ENCODE data around the gene AMY1C. TPM values are rescaled to one million over a fixed set of nuclear protein-coding genes. Genes with fewer than 3 reads are reported as not detected.

AMY1C gene
- total RNA-seq, 1 donor from 2014 or later = 35.3 TPM

DNA sequence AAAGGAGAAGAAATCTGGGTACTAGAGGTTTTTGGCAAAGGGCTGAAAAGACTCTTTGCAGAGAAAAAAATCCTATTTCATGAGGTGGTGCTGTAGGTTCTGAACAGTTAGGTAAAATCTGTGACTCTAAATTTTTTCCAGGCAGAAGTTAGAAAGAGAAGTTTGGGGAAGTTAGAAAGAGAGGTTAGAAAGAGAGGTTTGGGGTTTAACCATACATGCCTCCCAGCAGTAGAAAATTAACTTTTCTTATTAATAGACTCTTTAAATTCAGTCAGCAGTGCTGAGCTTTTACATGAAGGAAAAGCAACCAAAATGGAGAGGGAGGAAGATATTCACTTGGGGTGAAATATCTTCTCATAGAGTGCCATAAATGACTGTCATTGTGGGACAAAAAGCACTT is 12.2 kb downstream of the AMY1C start:
- DNase-seq (no peak), ATAC-seq (no peak)

DNA sequence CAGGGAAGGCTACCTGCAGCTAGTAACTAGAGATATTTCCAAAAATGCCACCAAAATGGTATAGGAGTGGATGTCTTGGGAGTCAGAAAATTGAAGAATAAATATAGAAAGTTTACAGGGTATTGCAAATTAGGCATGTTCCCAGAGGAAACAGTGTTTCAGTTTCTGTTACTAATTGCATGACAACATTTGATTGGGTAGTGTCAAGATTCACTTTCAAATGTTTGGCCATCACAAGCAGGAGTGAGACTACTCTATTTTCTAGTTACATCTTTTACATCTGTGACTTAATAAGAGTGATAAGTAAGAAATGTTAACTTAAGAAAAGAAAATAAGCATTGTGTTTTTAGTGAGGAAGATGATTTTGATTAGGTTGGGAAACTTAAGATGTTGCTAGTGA is 30.2 kb downstream of the AMY1C start:
- TF ChIP-seq, protein P1, sequence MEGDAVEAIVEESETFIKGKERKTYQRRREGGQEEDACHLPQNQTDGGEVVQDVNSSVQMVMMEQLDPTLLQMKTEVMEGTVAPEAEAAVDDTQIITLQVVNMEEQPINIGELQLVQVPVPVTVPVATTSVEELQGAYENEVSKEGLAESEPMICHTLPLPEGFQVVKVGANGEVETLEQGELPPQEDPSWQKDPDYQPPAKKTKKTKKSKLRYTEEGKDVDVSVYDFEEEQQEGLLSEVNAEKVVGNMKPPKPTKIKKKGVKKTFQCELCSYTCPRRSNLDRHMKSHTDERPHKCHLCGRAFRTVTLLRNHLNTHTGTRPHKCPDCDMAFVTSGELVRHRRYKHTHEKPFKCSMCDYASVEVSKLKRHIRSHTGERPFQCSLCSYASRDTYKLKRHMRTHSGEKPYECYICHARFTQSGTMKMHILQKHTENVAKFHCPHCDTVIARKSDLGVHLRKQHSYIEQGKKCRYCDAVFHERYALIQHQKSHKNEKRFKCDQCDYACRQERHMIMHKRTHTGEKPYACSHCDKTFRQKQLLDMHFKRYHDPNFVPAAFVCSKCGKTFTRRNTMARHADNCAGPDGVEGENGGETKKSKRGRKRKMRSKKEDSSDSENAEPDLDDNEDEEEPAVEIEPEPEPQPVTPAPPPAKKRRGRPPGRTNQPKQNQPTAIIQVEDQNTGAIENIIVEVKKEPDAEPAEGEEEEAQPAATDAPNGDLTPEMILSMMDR (IDR thresholded peaks at IDR 0.05) = no peak
- no peaks in the 10 kb centered on the region for H3K4me1 ChIP-seq
- H3K27ac ChIP-seq = no peak overlapping the region
- no peaks in the 10 kb centered on the region for H3K9me3 ChIP-seq
- no peak overlapping the region for H3K4me3 ChIP-seq
- no peaks in the 10 kb centered on the region for H3K27me3 ChIP-seq (ENCODE audit: low read depth)
- intact Hi-C loops (cut with DNase I) = no loop called here
- no peaks in the 10 kb centered on the region for H3K36me3 ChIP-seq
- no peak for ATAC-seq
- no peak for DNase-seq

More for the DNA sequence above, 12.2 kb downstream of the AMY1C start:
- H3K4me3 ChIP-seq = no peak overlapping the region
- H3K36me3 ChIP-seq = no peaks in the 10 kb centered on the region
- peaks cover 5% of the 10 kb centered on the region for H3K9me3 ChIP-seq
- no peak overlapping the region for H3K27ac ChIP-seq
- no peaks in the 10 kb centered on the region for H3K27me3 ChIP-seq (ENCODE audit: low read depth)
- TF ChIP-seq, protein P1 (IDR thresholded peaks at IDR 0.05) = no peak
- intact Hi-C loops (cut with DNase I) = no loop called here
- H3K4me1 ChIP-seq = no peaks in the 10 kb centered on the region

DNA sequence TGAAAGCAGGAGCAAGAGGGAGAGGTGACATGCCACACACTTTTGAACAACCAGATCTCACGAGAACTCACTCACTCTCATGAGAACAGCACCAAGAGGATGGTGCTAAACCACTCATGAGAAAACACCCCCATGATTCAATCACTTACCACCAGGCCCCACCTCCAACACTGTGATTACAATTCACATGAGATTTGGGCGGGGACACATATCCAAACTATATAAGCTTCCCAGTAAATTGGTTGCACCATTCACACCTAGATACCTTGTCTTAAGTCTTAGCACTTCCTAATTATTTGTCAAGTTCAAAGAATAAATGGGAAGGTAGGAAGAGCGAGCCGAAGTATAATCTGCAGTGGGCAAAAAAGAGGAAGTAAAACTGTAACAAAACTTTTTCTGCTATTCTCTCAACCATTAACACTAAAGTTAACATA is 34.3 kb downstream of the AMY1C start:
- no peaks in the 10 kb centered on the region for H3K9me3 ChIP-seq
- H3K4me1 ChIP-seq = no peaks in the 10 kb centered on the region
- no peak for ATAC-seq
- no peaks in the 10 kb centered on the region for H3K27me3 ChIP-seq (ENCODE audit: low read depth)
- DNase-seq = no peak
- TF ChIP-seq, protein P1 (IDR thresholded peaks at IDR 0.05) = no peak
- H3K4me3 ChIP-seq = no peak overlapping the region
- H3K36me3 ChIP-seq = no peaks in the 10 kb centered on the region
- no peak overlapping the region for H3K27ac ChIP-seq
- intact Hi-C loops (cut with DNase I) = no loop called here

DNA sequence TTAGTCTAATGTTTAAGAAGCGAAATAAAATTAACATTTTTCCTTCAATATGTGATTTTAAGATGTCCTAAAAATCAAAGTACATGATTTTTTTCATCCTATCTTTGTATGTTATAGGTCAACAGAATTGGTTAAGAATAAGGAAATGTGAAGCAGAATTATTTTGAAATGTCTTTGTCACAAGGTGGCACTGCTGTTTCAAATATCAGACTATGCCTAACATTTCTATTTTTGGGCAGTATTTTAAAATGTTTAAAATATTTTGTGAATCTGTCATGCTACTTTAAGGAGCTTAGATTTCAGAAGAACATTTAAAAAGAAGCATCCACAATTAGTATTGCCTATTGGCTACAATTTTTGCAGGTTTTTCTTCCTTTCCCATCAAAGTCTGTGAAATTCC is 38.7 kb downstream of the AMY1C start:
- DNase-seq (no peak), ATAC-seq (no peak)
- Histone ChIP-seq H3K4me3 (no peak overlapping the region), H3K4me1 (no peaks in the 10 kb centered on the region), H3K9me3 (no peaks in the 10 kb centered on the region), H3K27ac (no peak overlapping the region), H3K36me3 (no peaks in the 10 kb centered on the region), H3K27me3 (ENCODE audit: low read depth) (no peaks in the 10 kb centered on the region)
- TF ChIP-seq, protein P1 (IDR thresholded peaks at IDR 0.05) = peak; percentile 15
- intact Hi-C loops (cut with DNase I) = loop anchor here (5.0 kb wide), 1 partner anchor 319 kb away; no protein-coding TSS in a partner anchor

DNA sequence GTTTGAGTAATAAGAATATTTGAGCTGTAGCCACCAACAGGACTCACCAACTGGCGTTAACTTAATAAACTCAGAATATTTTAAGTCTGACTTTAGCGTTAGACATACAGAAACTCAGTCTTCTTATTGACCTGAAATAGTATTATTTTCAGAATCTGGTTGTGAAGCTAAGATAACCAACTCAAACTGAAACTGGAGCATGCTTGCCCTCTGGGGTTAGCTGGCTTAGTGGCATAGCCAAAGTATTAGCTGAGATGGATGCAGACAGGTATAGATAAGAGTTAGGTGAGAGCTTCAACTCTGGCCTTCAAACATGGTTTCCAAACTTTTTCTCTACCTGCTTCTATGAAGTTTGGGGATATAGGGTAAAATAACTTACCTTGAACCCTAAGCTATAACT is 40.5 kb downstream of the AMY1C start:
- H3K9me3 ChIP-seq = no peaks in the 10 kb centered on the region
- ATAC-seq (no peak), DNase-seq (no peak)
- intact Hi-C loops (cut with DNase I) = no loop called here
- TF ChIP-seq, protein P1 (IDR thresholded peaks at IDR 0.05) = no peak
- H3K4me1 ChIP-seq = no peaks in the 10 kb centered on the region
- no peak overlapping the region for H3K4me3 ChIP-seq
- no peaks in the 10 kb centered on the region for H3K27me3 ChIP-seq (ENCODE audit: low read depth)
- H3K36me3 ChIP-seq = no peaks in the 10 kb centered on the region
- H3K27ac ChIP-seq = no peak overlapping the region

Other genes starting within 250 kb of the AMY1C start
- 35.0 TPM for gene RNPC3, start 224.2 kb upstream of the AMY1C start, total RNA-seq
- gene AMY2B, start 178.3 kb upstream of the AMY1C start, total RNA-seq = 23.5 TPM
- not detected for gene AMY2A, start 132.5 kb upstream of the AMY1C start, total RNA-seq
- gene AMY1A, start 94.1 kb upstream of the AMY1C start, total RNA-seq = 5.8 TPM
- 5.8 TPM for gene AMY1B, start 53.7 kb upstream of the AMY1C start, total RNA-seq